Astrocyte (in vitro differentiated cells and primary cell): Measurements from ENCODE around the gene PRKG1. TPM values are rescaled to one million over a fixed set of nuclear protein-coding genes. Genes with fewer than 3 reads are reported as not detected.

Source experiments
- DNase-seq: peaks from one replicate; pipeline ENCODE4 v3.0.0-alpha.2; 2010; ENCODE audit warnings: low read depth
- FAIRE-seq: peaks from 2 replicates; lab custom pipeline; 2011; peaks lifted over from hg19 to GRCh38; lab: Jason Lieb, UNC
- H2AFZ ChIP-seq: 2 replicates; pipeline ENCODE4 v1.6.0; 2012; ENCODE audit warnings: low read depth, low read length, inconsistent platforms
- H3K27ac ChIP-seq: 2 replicates; pipeline ENCODE4 v1.5.1; 2011; ENCODE audit warnings: low read depth, low read length, inconsistent platforms
- H3K27me3 ChIP-seq: 2 replicates; pipeline ENCODE4 v1.6.0; 2011; ENCODE audit warnings: low read length, inconsistent platforms; ENCODE audit not compliant: insufficient read depth
- H3K36me3 ChIP-seq: 2 replicates; pipeline ENCODE4 v1.5.1; 2011; ENCODE audit warnings: low read length, inconsistent platforms; ENCODE audit not compliant: insufficient read depth
- H3K4me1 ChIP-seq: 2 replicates; pipeline ENCODE4 v1.5.1; 2011; ENCODE audit warnings: low read length, inconsistent platforms; ENCODE audit not compliant: insufficient read depth
- H3K4me2 ChIP-seq: 2 replicates; pipeline ENCODE4 v1.6.0; 2012; ENCODE audit warnings: low read length, inconsistent platforms
- H3K4me3 ChIP-seq: 2 replicates; pipeline ENCODE4 v1.5.1; 2011; ENCODE audit warnings: low read depth, mild to moderate bottlenecking, low read length, inconsistent platforms; ENCODE audit not compliant: insufficient read depth
- H3K79me2 ChIP-seq: 2 replicates; pipeline ENCODE4 v1.6.0; 2012; ENCODE audit warnings: mild to moderate bottlenecking, low read length, inconsistent platforms; ENCODE audit not compliant: insufficient read depth
- H3K9ac ChIP-seq: 2 replicates; pipeline ENCODE4 v1.6.0; 2012; ENCODE audit warnings: mild to moderate bottlenecking, low read length, inconsistent platforms
- H3K9me3 ChIP-seq: 2 replicates; pipeline ENCODE4 v1.5.1; 2012; ENCODE audit warnings: low read depth, mild to moderate bottlenecking, low read length, inconsistent platforms; ENCODE audit not compliant: insufficient read depth
- H4K20me1 ChIP-seq: 2 replicates; pipeline ENCODE4 v1.6.0; 2012; ENCODE audit warnings: low read length, inconsistent platforms; ENCODE audit not compliant: insufficient read depth
- H3K27ac Mint-ChIP-seq: one replicate; pipeline ENCODE4 v1.8.0; 2021; ENCODE audit warnings: mild to moderate bottlenecking, mixed read lengths; ENCODE audit not compliant: unreplicated experiment
- H3K27me3 Mint-ChIP-seq: one replicate; pipeline ENCODE4 v1.8.0; 2021; ENCODE audit warnings: low read depth, mixed read lengths; ENCODE audit not compliant: unreplicated experiment
- H3K36me3 Mint-ChIP-seq: one replicate; pipeline ENCODE4 v1.8.0; 2021; ENCODE audit warnings: low read depth, mixed read lengths; ENCODE audit not compliant: unreplicated experiment
- H3K4me1 Mint-ChIP-seq: one replicate; pipeline ENCODE4 v1.8.0; 2021; ENCODE audit warnings: low read depth, mixed read lengths; ENCODE audit not compliant: unreplicated experiment
- H3K4me3 Mint-ChIP-seq: one replicate; pipeline ENCODE4 v1.8.0; 2021; ENCODE audit warnings: mild to moderate bottlenecking, moderate library complexity, mixed read lengths; ENCODE audit not compliant: unreplicated experiment
- H3K9me3 Mint-ChIP-seq: one replicate; pipeline ENCODE4 v1.8.0; 2021; ENCODE audit warnings: mild to moderate bottlenecking, mixed read lengths; ENCODE audit not compliant: unreplicated experiment
- EZH2 ChIP-seq: IDR thresholded peaks from 2 replicates; pipeline ENCODE4 v1.6.1; 2012; ENCODE audit warnings: mild to moderate bottlenecking, low read length, inconsistent platforms; ENCODE audit not compliant: insufficient read depth
- total RNA-seq: library from RNA; stranded (reverse); gene quantifications from 2 replicates; pipeline ENCODE4 v1.2.1, GENCODE V29; 2021
- TF ChIP-seq, protein P1 (sequence below): IDR thresholded peaks from 2 replicates; pipeline ENCODE4 v1.5.1; 2011; ENCODE audit warnings: low read depth, mild to moderate bottlenecking, inconsistent platforms, low read length, moderate library complexity; ENCODE audit not compliant: insufficient read depth

The PRKG1 gene
- total RNA-seq, 1 donor from 2014 or later, result 3.1 TPM

DNA sequence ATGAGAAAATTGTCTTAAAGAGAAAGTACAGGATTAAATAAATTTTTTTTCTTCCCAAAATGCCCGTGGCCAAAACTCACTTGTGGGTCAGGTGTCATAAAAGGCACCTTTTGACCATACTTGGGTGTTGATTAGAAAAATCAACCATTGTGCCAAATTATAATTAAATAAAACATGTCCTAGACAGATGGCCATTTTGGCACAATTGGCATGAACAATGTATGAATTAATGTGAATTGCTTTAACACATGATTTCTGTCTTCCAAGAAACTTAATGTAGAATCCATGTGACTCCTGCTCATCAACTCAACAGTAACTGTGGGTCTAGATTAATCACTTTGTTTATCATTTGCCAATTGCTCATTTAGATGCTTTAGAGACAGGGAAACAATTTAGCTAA is 561.1 kb downstream of the PRKG1 start:
- no peak overlapping the region for H3K27ac Mint-ChIP-seq

DNA sequence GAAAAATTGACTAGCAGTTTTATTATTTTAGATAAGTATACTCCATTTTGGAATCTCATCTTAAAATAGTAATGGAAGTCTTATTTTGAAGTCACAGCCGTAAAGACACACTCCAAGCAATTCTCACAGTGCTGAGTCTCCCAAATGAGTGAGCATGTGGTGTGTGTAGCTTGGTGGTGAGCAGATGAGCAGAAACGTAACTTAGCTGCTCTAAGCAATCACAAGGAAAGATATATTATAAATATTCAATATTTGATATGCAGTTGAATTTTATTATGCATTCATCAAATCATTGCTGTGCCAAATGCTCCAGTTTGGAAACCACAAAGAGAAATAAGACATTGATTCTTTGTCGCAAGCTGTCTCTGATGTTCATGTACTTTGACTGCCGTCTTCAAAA is 563.9 kb downstream of the PRKG1 start:
- Mint-ChIP-seq H3K27me3 (no peaks in the 10 kb centered on the region), H3K36me3 (no peaks in the 10 kb centered on the region), H3K4me3 (no peak overlapping the region), H3K27ac (no peak overlapping the region), H3K4me1 (no peaks in the 10 kb centered on the region), H3K9me3 (no peaks in the 10 kb centered on the region)
- FAIRE-seq, result no peak
- Histone ChIP-seq H3K36me3 (no peaks in the 10 kb centered on the region), H3K4me2 (no peak overlapping the region), H3K4me1 (no peaks in the 10 kb centered on the region), H3K27me3 (no peaks in the 10 kb centered on the region), H4K20me1 (no peaks in the 10 kb centered on the region), H3K27ac (no peak overlapping the region), H3K9ac (no peak overlapping the region), H3K4me3 (no peak overlapping the region), H3K79me2 (no peaks in the 10 kb centered on the region), H2AFZ (no peak overlapping the region), H3K9me3 (no peaks in the 10 kb centered on the region)
- DNase-seq, result no peak
- TF ChIP-seq, protein P1, sequence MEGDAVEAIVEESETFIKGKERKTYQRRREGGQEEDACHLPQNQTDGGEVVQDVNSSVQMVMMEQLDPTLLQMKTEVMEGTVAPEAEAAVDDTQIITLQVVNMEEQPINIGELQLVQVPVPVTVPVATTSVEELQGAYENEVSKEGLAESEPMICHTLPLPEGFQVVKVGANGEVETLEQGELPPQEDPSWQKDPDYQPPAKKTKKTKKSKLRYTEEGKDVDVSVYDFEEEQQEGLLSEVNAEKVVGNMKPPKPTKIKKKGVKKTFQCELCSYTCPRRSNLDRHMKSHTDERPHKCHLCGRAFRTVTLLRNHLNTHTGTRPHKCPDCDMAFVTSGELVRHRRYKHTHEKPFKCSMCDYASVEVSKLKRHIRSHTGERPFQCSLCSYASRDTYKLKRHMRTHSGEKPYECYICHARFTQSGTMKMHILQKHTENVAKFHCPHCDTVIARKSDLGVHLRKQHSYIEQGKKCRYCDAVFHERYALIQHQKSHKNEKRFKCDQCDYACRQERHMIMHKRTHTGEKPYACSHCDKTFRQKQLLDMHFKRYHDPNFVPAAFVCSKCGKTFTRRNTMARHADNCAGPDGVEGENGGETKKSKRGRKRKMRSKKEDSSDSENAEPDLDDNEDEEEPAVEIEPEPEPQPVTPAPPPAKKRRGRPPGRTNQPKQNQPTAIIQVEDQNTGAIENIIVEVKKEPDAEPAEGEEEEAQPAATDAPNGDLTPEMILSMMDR, result no peak
- TF ChIP-seq EZH2, result no peak

More for the DNA sequence above, 561.1 kb downstream of the PRKG1 start:
- Histone ChIP-seq H2AFZ (no peak overlapping the region), H3K79me2 (no peaks in the 10 kb centered on the region), H3K27ac (no peak overlapping the region), H3K4me2 (no peak overlapping the region), H3K27me3 (no peaks in the 10 kb centered on the region), H3K9me3 (no peaks in the 10 kb centered on the region), H3K36me3 (no peaks in the 10 kb centered on the region), H4K20me1 (no peaks in the 10 kb centered on the region), H3K4me3 (no peak overlapping the region), H3K4me1 (no peaks in the 10 kb centered on the region), H3K9ac (no peak overlapping the region)
- TF ChIP-seq EZH2, result no peak
- TF ChIP-seq, protein P1, result no peak
- FAIRE-seq (no peak), DNase-seq (no peak)
- Mint-ChIP-seq H3K4me3 (no peak overlapping the region), H3K4me1 (no peaks in the 10 kb centered on the region), H3K9me3 (no peaks in the 10 kb centered on the region), H3K36me3 (no peaks in the 10 kb centered on the region), H3K27me3 (no peaks in the 10 kb centered on the region)

DNA sequence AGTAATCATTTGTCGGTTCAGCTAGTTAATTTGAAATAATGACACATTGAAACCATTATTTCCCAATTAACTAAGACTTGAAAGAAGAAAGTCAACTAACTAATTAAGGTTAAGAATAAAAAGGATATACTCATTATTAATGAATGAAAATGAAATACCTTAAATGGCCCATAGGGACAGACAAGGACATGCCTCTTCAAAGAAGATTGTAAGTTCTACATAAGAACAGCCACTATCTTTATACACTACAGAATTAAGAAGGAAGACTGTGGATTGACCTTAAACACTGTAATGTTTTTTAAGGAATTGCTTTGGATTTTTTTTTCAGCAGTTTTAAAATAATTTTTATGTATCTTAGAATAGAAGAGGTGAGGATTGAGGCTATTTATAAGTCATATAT is 564.5 kb downstream of the PRKG1 start:
- no peaks in the 10 kb centered on the region for H4K20me1 ChIP-seq
- H3K4me1 Mint-ChIP-seq, result no peaks in the 10 kb centered on the region
- no peak overlapping the region for H3K4me2 ChIP-seq
- peaks cover 2% of the 10 kb centered on the region for H3K9me3 Mint-ChIP-seq
- H3K4me3 ChIP-seq, result no peak overlapping the region
- no peak overlapping the region for H2AFZ ChIP-seq
- no peaks in the 10 kb centered on the region for H3K27me3 Mint-ChIP-seq
- no peaks in the 10 kb centered on the region for H3K36me3 ChIP-seq
- H3K27ac Mint-ChIP-seq, result no peak overlapping the region
- H3K4me3 Mint-ChIP-seq, result no peak overlapping the region
- H3K9ac ChIP-seq, result no peak overlapping the region
- no peaks in the 10 kb centered on the region for H3K79me2 ChIP-seq
- H3K9me3 ChIP-seq, result no peaks in the 10 kb centered on the region
- no peak overlapping the region for H3K27ac ChIP-seq
- DNase-seq (no peak), FAIRE-seq (no peak)
- H3K4me1 ChIP-seq, result no peaks in the 10 kb centered on the region
- no peaks in the 10 kb centered on the region for H3K36me3 Mint-ChIP-seq
- TF ChIP-seq EZH2, result no peak
- TF ChIP-seq, protein P1, result no peak
- H3K27me3 ChIP-seq, result no peaks in the 10 kb centered on the region
